Heart left ventricle (tissue), 16 donors: ENCODE data around the gene ARL6. TPM values are rescaled to one million over a fixed set of nuclear protein-coding genes. Genes with fewer than 3 reads are reported as not detected.

Source experiments
- ATAC-seq, 4 donors: fragments of 200-7000 bp; cut with Tn5 transposase; one replicate each; pipeline ENCODE4 v1.9.1; 2020 to 2022; ENCODE audit warnings: moderate library complexity in 4 of 4, mild to moderate bottlenecking in 3 of 4, moderate number of reproducible peaks in 1 of 4
- DNase-seq, 5 donors: peaks; one replicate each; pipeline ENCODE4 v3.0.0-alpha.2; 2020
- H3K27ac ChIP-seq, 12 donors: fragments of 200-600 bp; sonication (generic) in 4 of 12; one replicate each; pipeline versions ENCODE4 v1.5.0 to v1.8.0; 2016 to 2022; ENCODE audit warnings: mild to moderate bottlenecking in 2 of 12
- H3K27me3 ChIP-seq, 9 donors: fragments of 200-600 bp; sonication (generic) in 2 of 9; one replicate each; pipeline versions ENCODE4 v1.5.1 to v1.8.0; 2016 to 2022; ENCODE audit warnings: mild to moderate bottlenecking in 3 of 9
- H3K36me3 ChIP-seq, 9 donors: fragments of 200-600 bp; sonication (generic) in 2 of 9; one replicate each; pipeline versions ENCODE4 v1.5.0 to v1.8.0; 2018 to 2022; ENCODE audit warnings: mild to moderate bottlenecking in 2 of 9
- H3K4me1 ChIP-seq, 12 donors: fragments of 200-600 bp; sonication (generic) in 4 of 12; one replicate each; pipeline versions ENCODE4 v1.5.0 to v1.8.0; 2016 to 2022; ENCODE audit warnings: mild to moderate bottlenecking in 3 of 12
- H3K4me3 ChIP-seq, 12 donors: fragments of 200-600 bp; sonication (generic) in 4 of 12; one replicate each; pipeline versions ENCODE4 v1.5.0 to v1.8.0; 2017 to 2022; ENCODE audit warnings: mild to moderate bottlenecking in 9 of 12, moderate library complexity in 4 of 12
- H3K9me3 ChIP-seq, 12 donors: fragments of 200-600 bp; sonication (generic) in 4 of 12; one replicate each; pipeline versions ENCODE4 v1.5.0 to v1.8.0; 2016 to 2022; ENCODE audit warnings: mild to moderate bottlenecking in 1 of 12
- POLR2A ChIP-seq, 2 donors: fragments of 450-650 bp; IDR thresholded peaks; one replicate each; pipeline ENCODE4 v1.6.1; 2017; ENCODE audit warnings: antibody characterized with exemption in 2 of 2, mild to moderate bottlenecking in 2 of 2, moderate library complexity in 2 of 2
- WGBS, 4 donors: extraction: QIAGEN DNeasy Blood & Tissue Kit in 2 of 4; methylation state at CpG; one replicate each; pipeline versions ENCODE4 v1.1.5 to v1.1.7; 2013 to 2018; 5-methylcytosine and 5-hydroxymethylcytosine counted together
- intact Hi-C, 10 donors: fragments of 100-400 bp; cut with DNase I; formaldehyde crosslinking; loops; one replicate each; pipeline versions ENCODE4 v1.11.1 to v1.14.2; 2022
- polyA plus RNA-seq, 2 donors: library from polyadenylated mRNA; stranded (reverse); fragments of 200-250 nt; gene quantifications; one replicate each; pipeline ENCODE4 v1.2.3, GENCODE V29; 2013
- total RNA-seq, 9 donors: library from RNA; depleted of rRNA in 2 of 9; stranded (reverse); fragments of >200 nt in 2 of 9; fragmentation: NEBNext Ultra II Directional in 3 of 9; extraction: Animal tissue kit (Norgen Biotek cat#: 25700) in 3 of 9; gene quantifications; one replicate each; pipeline versions ENCODE4 v1.1.0 to v1.2.4, GENCODE V29; 2016 to 2023
- TF ChIP-seq, protein P1 (sequence below), 12 donors: fragments of 200-600 bp; sonication (generic) in 4 of 12; IDR thresholded peaks; one replicate each; pipeline versions ENCODE4 v1.5.0 to v1.8.0; 2018 to 2022; ENCODE audit warnings: antibody characterized with exemption in 12 of 12, mild to moderate bottlenecking in 5 of 12
- donor health status: ischemic (EF 13 %, LVEDD 7.1; RV severe dilation, severe dysfunction).
- donor health status: healthy with polysubstance abuse.
- donor health status: DM: no; HTN: yes; CAD: no.
- donor health status: DM: no; HTN: no; CAD: no.
- donor health status: ischemic (EF 25% LVEDD 6.9; RV normal size, moderate dysfunction).
- donor health status: ischemic (EF 25% LVEDD 5.7; RV mildly dilated, moderate dysfunction).
- donor health status: healthy.
- donor health status: DM: yes; HTN: yes; CAD: no.
- donor health status: ischemic (EF 35%, LVEDD 5.7; RV mildly dilated, moderate dysfunction).
- donor health status: nonischemic (EF 11% LVEDD 7.7; RV severe dilation, severe dysfunction).
- donor health status: DM: yes; HTN: yes; CAD: no.
- donor health status: PGD.
- donor health status: ischemic (EF 29% LVEDD 5.4; RV normal size, mild dysfunction).
- donor health status: nonischemic (EF 23%, LVEDD 6.1; RV moderate dilation, normal function).

ARL6 gene
- total and polyA plus RNA-seq, 11 donors, result 1.3 to 6.0 (median 3.9) TPM

- Histone ChIP-seq H3K9me3 (no peaks in the 10 kb centered on the region), H3K27me3 (no peaks in the 10 kb centered on the region), H3K4me3 (no peak overlapping the region), H3K36me3 (no peaks in the 10 kb centered on the region), H3K27ac (no peak overlapping the region), H3K4me1 (no peaks in the 10 kb centered on the region)
- TF ChIP-seq POLR2A (IDR thresholded peaks at IDR 0.05), result no peak
- DNase-seq (no peak), ATAC-seq (no peak)
- 79 to 85% (median 83%) methylated on average over 2 of the region's 2 CpGs for WGBS, 4 donors
- intact Hi-C loops, result no loop called here
Measured at GRCh38 chr3:97810779-97811390, 46.3 kb downstream of the ARL6 start.

- Histone ChIP-seq H3K9me3 (no peaks in the 10 kb centered on the region), H3K27me3 (no peaks in the 10 kb centered on the region), H3K4me3 (no peak overlapping the region), H3K36me3 (no peaks in the 10 kb centered on the region), H3K27ac (no peak overlapping the region), H3K4me1 (no peaks in the 10 kb centered on the region)
- 32 to 95% (median 49%) methylated on average over 1 of the region's 1 CpG for WGBS, 4 donors
- no peak for DNase-seq
- intact Hi-C loops, result no loop called here
- no peak for ATAC-seq
- TF ChIP-seq, protein P1, sequence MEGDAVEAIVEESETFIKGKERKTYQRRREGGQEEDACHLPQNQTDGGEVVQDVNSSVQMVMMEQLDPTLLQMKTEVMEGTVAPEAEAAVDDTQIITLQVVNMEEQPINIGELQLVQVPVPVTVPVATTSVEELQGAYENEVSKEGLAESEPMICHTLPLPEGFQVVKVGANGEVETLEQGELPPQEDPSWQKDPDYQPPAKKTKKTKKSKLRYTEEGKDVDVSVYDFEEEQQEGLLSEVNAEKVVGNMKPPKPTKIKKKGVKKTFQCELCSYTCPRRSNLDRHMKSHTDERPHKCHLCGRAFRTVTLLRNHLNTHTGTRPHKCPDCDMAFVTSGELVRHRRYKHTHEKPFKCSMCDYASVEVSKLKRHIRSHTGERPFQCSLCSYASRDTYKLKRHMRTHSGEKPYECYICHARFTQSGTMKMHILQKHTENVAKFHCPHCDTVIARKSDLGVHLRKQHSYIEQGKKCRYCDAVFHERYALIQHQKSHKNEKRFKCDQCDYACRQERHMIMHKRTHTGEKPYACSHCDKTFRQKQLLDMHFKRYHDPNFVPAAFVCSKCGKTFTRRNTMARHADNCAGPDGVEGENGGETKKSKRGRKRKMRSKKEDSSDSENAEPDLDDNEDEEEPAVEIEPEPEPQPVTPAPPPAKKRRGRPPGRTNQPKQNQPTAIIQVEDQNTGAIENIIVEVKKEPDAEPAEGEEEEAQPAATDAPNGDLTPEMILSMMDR (IDR thresholded peaks at IDR 0.05), result no peak
- TF ChIP-seq POLR2A (IDR thresholded peaks at IDR 0.05), result no peak
Measured at GRCh38 chr3:97815149-97815917, 50.8 kb downstream of the ARL6 start.

DNA sequence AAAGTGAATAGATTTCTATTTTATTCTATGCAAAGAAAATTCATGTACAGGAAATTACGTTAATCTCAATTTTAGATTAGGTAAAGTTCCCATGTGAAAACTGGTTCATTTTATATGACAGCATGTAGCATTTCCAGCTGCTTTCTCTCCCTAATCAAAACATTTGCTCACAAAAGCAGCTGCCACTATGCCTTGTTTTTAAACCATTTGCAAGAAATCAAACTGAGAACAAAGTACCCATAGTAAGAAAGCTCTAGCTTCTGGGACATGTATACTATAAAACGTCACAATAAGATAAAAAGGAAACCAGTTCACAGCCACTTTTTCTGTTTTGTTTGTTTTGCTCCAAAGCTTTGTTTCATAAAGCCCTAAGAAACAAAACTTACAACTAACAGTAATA is 52.3 kb downstream of the ARL6 start:
- no peak for DNase-seq
- H3K4me3 ChIP-seq, result no peak overlapping the region
- H3K36me3 ChIP-seq, result no peaks in the 10 kb centered on the region
- no peaks in the 10 kb centered on the region for H3K27me3 ChIP-seq
- intact Hi-C loops, result no loop called here
- TF ChIP-seq, protein P1 (IDR thresholded peaks at IDR 0.05), result no peak
- TF ChIP-seq POLR2A (IDR thresholded peaks at IDR 0.05), result no peak
- WGBS, 4 donors, result 69 to 79% (median 73%) methylated on average over 2 of the region's 2 CpGs
- H3K4me1 ChIP-seq, result peaks cover 0 to 9% (median 0%) of the 10 kb centered on the region in 12 donors
- no peaks in the 10 kb centered on the region for H3K9me3 ChIP-seq
- H3K27ac ChIP-seq, result no peak overlapping the region
- no peak for ATAC-seq

DNA sequence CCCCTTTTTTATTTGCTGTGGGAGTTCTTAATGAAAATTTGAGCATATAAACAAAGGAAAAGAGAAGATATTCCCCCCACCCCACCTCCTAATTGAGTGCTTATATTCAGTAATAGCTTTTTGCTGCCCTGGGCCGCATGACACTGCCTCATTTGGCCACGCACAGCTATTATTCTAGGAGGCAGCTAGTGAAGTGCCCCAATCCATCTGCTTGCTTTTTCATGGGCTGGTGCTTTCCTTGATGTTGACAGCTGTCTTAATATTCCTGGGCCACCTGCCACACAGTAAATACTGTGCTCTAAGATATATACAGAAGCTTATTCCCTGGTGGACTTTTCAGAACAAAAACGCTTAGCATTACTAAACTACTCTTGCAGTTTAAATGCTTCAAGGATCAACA is 53.4 kb downstream of the ARL6 start:
- Histone ChIP-seq H3K9me3 (no peaks in the 10 kb centered on the region), H3K36me3 (no peaks in the 10 kb centered on the region), H3K4me1 (peaks cover 0 to 14% (median 0%) of the 10 kb centered on the region in 12 donors), H3K4me3 (no peak overlapping the region), H3K27ac (no peak overlapping the region), H3K27me3 (no peaks in the 10 kb centered on the region)
- TF ChIP-seq, protein P1 (IDR thresholded peaks at IDR 0.05), result no peak
- TF ChIP-seq POLR2A (IDR thresholded peaks at IDR 0.05), result no peak
- intact Hi-C loops, result no loop called here
- DNase-seq (no peak), ATAC-seq (no peak)
- WGBS, 4 donors, result 76 to 94% (median 81%) methylated on average over 3 of the region's 3 CpGs
